HEK293 (cell line): ENCODE results near the gene PTGDR.

Source experiments
- CTCF ChIA-PET: fragments of 350-600 bp; formaldehyde crosslinking; extraction: SDS; loops from one replicate; lab custom pipeline; 2021; ENCODE audit warnings: antibody characterized with exemption; lab: Yijun Ruan, JAX
- POLR2A ChIA-PET: fragments of 300-600 bp; formaldehyde crosslinking; extraction: SDS; loops from one replicate; lab custom pipeline; 2020; ENCODE audit warnings: antibody characterized with exemption, inconsistent platforms; lab: Yijun Ruan, JAX
- H3K27ac ChIP-seq: fragments of 200-500 bp; sonication (Bioruptor generic); 2 replicates; pipeline ENCODE4 v1.5.1; 2014; ENCODE audit warnings: low read depth, low read length, control low read depth, inconsistent platforms; ENCODE audit errors: extremely low read depth
- H3K36me3 ChIP-seq, 2 experiments: fragments of 200-500 bp in 1 of 2; sonication (Bioruptor generic) in 1 of 2; 1 replicate in 1 of 2; 2 replicates in 1 of 2; pipeline ENCODE4 v1.5.1; 2014 to 2017; ENCODE audit warnings: inconsistent platforms in 2 of 2, low read length in 2 of 2; ENCODE audit not compliant: control insufficient read depth in 2 of 2, insufficient read depth in 1 of 2
- H3K4me1 ChIP-seq: fragments of 200-500 bp; sonication (Bioruptor generic); 2 replicates; pipeline ENCODE4 v1.5.1; 2014; ENCODE audit warnings: mild to moderate bottlenecking, low read length, inconsistent platforms; ENCODE audit not compliant: control insufficient read depth, insufficient read depth
- H3K4me3 ChIP-seq: 2 replicates; pipeline ENCODE4 v1.5.1; 2011; ENCODE audit warnings: low read depth, mild to moderate bottlenecking, control low read depth, low read length, moderate library complexity
- H3K9me3 ChIP-seq: fragments of 200-500 bp; sonication (Bioruptor generic); 2 replicates; pipeline ENCODE4 v1.5.1; 2014; ENCODE audit warnings: low read depth, low read length, inconsistent platforms; ENCODE audit not compliant: control insufficient read depth, insufficient read depth
- ELK4 ChIP-seq: IDR thresholded peaks from 2 replicates; pipeline ENCODE4 v1.6.1; 2011; ENCODE audit warnings: mild to moderate bottlenecking, low read depth, low read length, borderline replicate concordance
- KLF10 ChIP-seq: fragments of 450-650 bp; IDR thresholded peaks from 2 replicates; pipeline ENCODE4 v1.5.1; 2018; ENCODE audit warnings: missing biosample characterization, mild to moderate bottlenecking, missing genetic modification characterization
- SALL2 ChIP-seq: fragments of 450-650 bp; formaldehyde crosslinking; IDR thresholded peaks from 2 replicates; pipeline ENCODE4 v1.5.0; 2017; ENCODE audit warnings: missing biosample characterization, mild to moderate bottlenecking, missing genetic modification characterization, borderline replicate concordance
- SCRT1 ChIP-seq: fragments of 450-650 bp; formaldehyde crosslinking; IDR thresholded peaks from 2 replicates; pipeline ENCODE4 v1.5.1; 2016; ENCODE audit warnings: missing biosample characterization, missing genetic modification characterization, borderline replicate concordance
- SCRT2 ChIP-seq: fragments of 450-650 bp; formaldehyde crosslinking; IDR thresholded peaks from 2 replicates; pipeline ENCODE4 v1.5.1; 2016; ENCODE audit warnings: missing biosample characterization, missing genetic modification characterization
- SP2 ChIP-seq: fragments of 450-650 bp; formaldehyde crosslinking; IDR thresholded peaks from 2 replicates; pipeline ENCODE4 v1.5.1; 2016; ENCODE audit warnings: missing biosample characterization, missing genetic modification characterization
- SP3 ChIP-seq: fragments of 450-650 bp; formaldehyde crosslinking; IDR thresholded peaks from 2 replicates; pipeline ENCODE4 v1.5.1; 2016; ENCODE audit warnings: missing biosample characterization, missing genetic modification characterization
- ZBTB20 ChIP-seq: fragments of 450-650 bp; formaldehyde crosslinking; IDR thresholded peaks from 2 replicates; pipeline ENCODE4 v1.5.1; 2016; ENCODE audit warnings: missing biosample characterization, missing genetic modification characterization
- ZNF18 ChIP-seq: fragments of 450-650 bp; formaldehyde crosslinking; IDR thresholded peaks from 2 replicates; pipeline ENCODE4 v1.5.1; 2016; ENCODE audit warnings: missing biosample characterization, missing genetic modification characterization
- ZNF202 ChIP-seq: fragments of 450-650 bp; formaldehyde crosslinking; IDR thresholded peaks from 2 replicates; pipeline ENCODE4 v1.5.1; 2016; ENCODE audit warnings: missing biosample characterization, missing genetic modification characterization, borderline replicate concordance
- ZNF274 ChIP-seq, 2 experiments: fragments of 200-500 bp in 1 of 2; fragments of 450-650 bp in 1 of 2; sonication (Bioruptor generic) in 1 of 2; formaldehyde crosslinking in 1 of 2; IDR thresholded peaks; 2 replicates each; pipeline versions ENCODE4 v1.5.1 to v1.6.1; 2014 to 2016; ENCODE audit warnings: borderline replicate concordance in 1 of 2, inconsistent platforms in 1 of 2, low read length in 1 of 2, missing biosample characterization in 1 of 2, missing genetic modification characterization in 1 of 2
- ZNF426 ChIP-seq: fragments of 450-650 bp; formaldehyde crosslinking; IDR thresholded peaks from 2 replicates; pipeline ENCODE4 v1.5.1; 2017; ENCODE audit warnings: missing biosample characterization, missing genetic modification characterization, mild to moderate bottlenecking, inconsistent platforms, moderate library complexity
- ZNF529 ChIP-seq: fragments of 450-650 bp; formaldehyde crosslinking; IDR thresholded peaks from 2 replicates; pipeline ENCODE4 v1.5.1; 2017; ENCODE audit warnings: missing genetic modification characterization, missing biosample characterization; ENCODE audit not compliant: insufficient replicate concordance
- ZNF596 ChIP-seq: fragments of 450-650 bp; IDR thresholded peaks from 2 replicates; pipeline ENCODE4 v1.5.0; 2018; ENCODE audit warnings: missing biosample characterization, mild to moderate bottlenecking, missing genetic modification characterization, moderate library complexity
- ZNF654 ChIP-seq: fragments of 450-650 bp; formaldehyde crosslinking; IDR thresholded peaks from 2 replicates; pipeline ENCODE4 v1.5.1; 2016; ENCODE audit warnings: low read depth, missing biosample characterization, missing genetic modification characterization
- TF ChIP-seq, protein P1 (sequence below): fragments of 450-650 bp; formaldehyde crosslinking; IDR thresholded peaks from 2 replicates; pipeline ENCODE4 v1.5.1; 2016; ENCODE audit warnings: missing biosample characterization, missing genetic modification characterization, borderline replicate concordance

PTGDR gene

GRCh38 chr14:52227619-52228222, 39.8 kb upstream of the PTGDR start:
- TF ChIP-seq ZNF274 (IDR thresholded peaks at IDR 0.05; ENCODE audit: low read length) (no peak), ZNF274 (tag by site-specific recombination; IDR thresholded peaks at IDR 0.05; ENCODE audit: borderline replicate concordance) (no peak)
- TF ChIP-seq, protein P1, sequence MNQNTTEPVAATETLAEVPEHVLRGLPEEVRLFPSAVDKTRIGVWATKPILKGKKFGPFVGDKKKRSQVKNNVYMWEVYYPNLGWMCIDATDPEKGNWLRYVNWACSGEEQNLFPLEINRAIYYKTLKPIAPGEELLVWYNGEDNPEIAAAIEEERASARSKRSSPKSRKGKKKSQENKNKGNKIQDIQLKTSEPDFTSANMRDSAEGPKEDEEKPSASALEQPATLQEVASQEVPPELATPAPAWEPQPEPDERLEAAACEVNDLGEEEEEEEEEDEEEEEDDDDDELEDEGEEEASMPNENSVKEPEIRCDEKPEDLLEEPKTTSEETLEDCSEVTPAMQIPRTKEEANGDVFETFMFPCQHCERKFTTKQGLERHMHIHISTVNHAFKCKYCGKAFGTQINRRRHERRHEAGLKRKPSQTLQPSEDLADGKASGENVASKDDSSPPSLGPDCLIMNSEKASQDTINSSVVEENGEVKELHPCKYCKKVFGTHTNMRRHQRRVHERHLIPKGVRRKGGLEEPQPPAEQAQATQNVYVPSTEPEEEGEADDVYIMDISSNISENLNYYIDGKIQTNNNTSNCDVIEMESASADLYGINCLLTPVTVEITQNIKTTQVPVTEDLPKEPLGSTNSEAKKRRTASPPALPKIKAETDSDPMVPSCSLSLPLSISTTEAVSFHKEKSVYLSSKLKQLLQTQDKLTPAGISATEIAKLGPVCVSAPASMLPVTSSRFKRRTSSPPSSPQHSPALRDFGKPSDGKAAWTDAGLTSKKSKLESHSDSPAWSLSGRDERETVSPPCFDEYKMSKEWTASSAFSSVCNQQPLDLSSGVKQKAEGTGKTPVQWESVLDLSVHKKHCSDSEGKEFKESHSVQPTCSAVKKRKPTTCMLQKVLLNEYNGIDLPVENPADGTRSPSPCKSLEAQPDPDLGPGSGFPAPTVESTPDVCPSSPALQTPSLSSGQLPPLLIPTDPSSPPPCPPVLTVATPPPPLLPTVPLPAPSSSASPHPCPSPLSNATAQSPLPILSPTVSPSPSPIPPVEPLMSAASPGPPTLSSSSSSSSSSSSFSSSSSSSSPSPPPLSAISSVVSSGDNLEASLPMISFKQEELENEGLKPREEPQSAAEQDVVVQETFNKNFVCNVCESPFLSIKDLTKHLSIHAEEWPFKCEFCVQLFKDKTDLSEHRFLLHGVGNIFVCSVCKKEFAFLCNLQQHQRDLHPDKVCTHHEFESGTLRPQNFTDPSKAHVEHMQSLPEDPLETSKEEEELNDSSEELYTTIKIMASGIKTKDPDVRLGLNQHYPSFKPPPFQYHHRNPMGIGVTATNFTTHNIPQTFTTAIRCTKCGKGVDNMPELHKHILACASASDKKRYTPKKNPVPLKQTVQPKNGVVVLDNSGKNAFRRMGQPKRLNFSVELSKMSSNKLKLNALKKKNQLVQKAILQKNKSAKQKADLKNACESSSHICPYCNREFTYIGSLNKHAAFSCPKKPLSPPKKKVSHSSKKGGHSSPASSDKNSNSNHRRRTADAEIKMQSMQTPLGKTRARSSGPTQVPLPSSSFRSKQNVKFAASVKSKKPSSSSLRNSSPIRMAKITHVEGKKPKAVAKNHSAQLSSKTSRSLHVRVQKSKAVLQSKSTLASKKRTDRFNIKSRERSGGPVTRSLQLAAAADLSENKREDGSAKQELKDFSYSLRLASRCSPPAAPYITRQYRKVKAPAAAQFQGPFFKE = no peak
- Histone ChIP-seq H3K9me3 (no peaks in the 10 kb centered on the region), H3K4me3 (no peak overlapping the region), H3K36me3 (no peaks in the 10 kb centered on the region), H3K4me1 (no peaks in the 10 kb centered on the region), H3K27ac (no peak overlapping the region)
- ChIA-PET POLR2A (no interaction called here), CTCF (no interaction called here)

- TF ChIP-seq SALL2 (tag by site-specific recombination) = no peak
- no peak for TF ChIP-seq ZNF18 (tag by site-specific recombination)
- no peak for TF ChIP-seq SP2 (tag by site-specific recombination)
- no peak for TF ChIP-seq ZNF426 (tag by site-specific recombination)
- TF ChIP-seq ZNF202 = no peak
- no peak for TF ChIP-seq SP3 (tag by site-specific recombination)
- TF ChIP-seq SCRT2 (tag by site-specific recombination) = no peak
- no peak for TF ChIP-seq ZNF654 (tag by site-specific recombination)
- no peak for TF ChIP-seq ZNF596
- H3K27ac ChIP-seq = no peak overlapping the region
- no peaks in the 10 kb centered on the region for H3K36me3 ChIP-seq
- no peaks in the 10 kb centered on the region for H3K9me3 ChIP-seq
- H3K4me3 ChIP-seq = no peak overlapping the region
- ChIA-PET CTCF (no interaction called here), POLR2A (no interaction called here)
- H3K4me1 ChIP-seq = no peaks in the 10 kb centered on the region
Observed at GRCh38 chr14:52233693-52234092, 33.8 kb upstream of the PTGDR start.

DNA sequence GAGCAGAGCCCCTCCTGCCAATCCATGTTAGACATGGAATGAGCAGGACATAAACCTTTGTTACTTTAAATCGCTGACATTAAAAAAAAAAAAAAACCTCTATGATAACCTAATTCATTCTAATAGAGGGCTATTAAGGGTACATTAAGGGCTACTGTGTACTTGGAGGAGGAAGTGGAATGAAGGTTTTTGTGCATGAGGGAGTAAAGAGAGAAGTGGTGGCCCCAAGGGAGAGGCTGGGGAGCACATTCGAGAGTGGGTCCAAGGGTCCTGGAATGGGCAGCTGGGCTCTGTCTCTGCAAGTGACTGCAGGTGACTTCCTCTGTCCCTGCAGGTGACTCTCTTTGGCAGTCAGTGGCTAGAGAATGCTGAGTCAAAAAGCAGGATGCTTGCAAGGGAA, 32.1 kb upstream of the PTGDR start:
- H3K9me3 ChIP-seq = no peaks in the 10 kb centered on the region
- ChIA-PET CTCF (no interaction called here), POLR2A (no interaction called here)
- peaks cover 2% of the 10 kb centered on the region; the same call in 1 of the 2 replicates for H3K4me1 ChIP-seq
- no peak for TF ChIP-seq ZBTB20 (tag by site-specific recombination)
- no peak for TF ChIP-seq KLF10 (tag by site-specific recombination)
- TF ChIP-seq ZNF529 = no peak
- no peak for TF ChIP-seq ELK4
- no peak for TF ChIP-seq SCRT1
- H3K27ac ChIP-seq = no peak overlapping the region
- H3K4me3 ChIP-seq = no peak overlapping the region
- no peaks in the 10 kb centered on the region for H3K36me3 ChIP-seq
